H9 (cell line): ENCODE measurements around the gene RAP1GAP2. TPM values are rescaled to one million over a fixed set of nuclear protein-coding genes. Genes with fewer than 3 reads are reported as not detected.

Experiments used
- DNase-seq: peaks from one replicate; pipeline ENCODE4 v3.0.0-alpha.2; 2017
- H2AFZ ChIP-seq: one replicate; pipeline ENCODE4 v1.6.1; 2013; ENCODE audit warnings: mild to moderate bottlenecking, low read length, control low read depth, moderate library complexity
- H2AK5ac ChIP-seq: 2 replicates; pipeline ENCODE4 v1.6.1; 2013; ENCODE audit warnings: low read length, control low read depth, mixed read lengths; ENCODE audit not compliant: insufficient read length
- H2BK120ac ChIP-seq: one replicate; pipeline ENCODE4 v1.6.1; 2013; ENCODE audit warnings: low read depth, mild to moderate bottlenecking, low read length, control low read depth, inconsistent platforms; ENCODE audit not compliant: poor library complexity, severe bottlenecking
- H2BK12ac ChIP-seq: 2 replicates; pipeline ENCODE4 v1.6.1; 2013; ENCODE audit warnings: low read length, control low read depth, mixed read lengths, low read depth; ENCODE audit not compliant: insufficient read length
- H2BK15ac ChIP-seq: 2 replicates; pipeline ENCODE4 v1.6.1; 2013; ENCODE audit warnings: low read depth, low read length, control low read depth
- H2BK20ac ChIP-seq: one replicate; pipeline ENCODE4 v1.6.1; 2013; ENCODE audit warnings: low read depth, mild to moderate bottlenecking, low read length, control low read depth, inconsistent platforms; ENCODE audit not compliant: poor library complexity, severe bottlenecking
- H2BK5ac ChIP-seq: 2 replicates; pipeline ENCODE4 v1.6.1; 2013; ENCODE audit warnings: low read length, control low read depth, mixed read lengths; ENCODE audit not compliant: insufficient read length
- H3K14ac ChIP-seq: 2 replicates; pipeline ENCODE4 v1.6.1; 2013; ENCODE audit warnings: low read length, control low read depth; ENCODE audit not compliant: insufficient read depth
- H3K18ac ChIP-seq: 2 replicates; pipeline ENCODE4 v1.6.1; 2013; ENCODE audit warnings: low read depth, mild to moderate bottlenecking, mixed read lengths, low read length, control low read depth; ENCODE audit not compliant: insufficient read length
- H3K23ac ChIP-seq: 2 replicates; pipeline ENCODE4 v1.6.1; 2013; ENCODE audit warnings: low read length, control low read depth, mixed read lengths, low read depth; ENCODE audit not compliant: insufficient read length
- H3K23me2 ChIP-seq: 2 replicates; pipeline ENCODE4 v1.6.1; 2013; ENCODE audit warnings: low read depth, mild to moderate bottlenecking, mixed read lengths, low read length, control low read depth; ENCODE audit not compliant: insufficient read length, poor library complexity, severe bottlenecking
- H3K27ac ChIP-seq: 2 replicates; pipeline ENCODE4 v1.5.1; 2013; ENCODE audit warnings: low read length, control low read depth, mixed read lengths, low read depth; ENCODE audit not compliant: insufficient read length
- H3K27me3 ChIP-seq: 2 replicates; pipeline ENCODE4 v1.6.1; 2013; ENCODE audit warnings: low read length, control low read depth, inconsistent platforms; ENCODE audit not compliant: insufficient read depth
- H3K4ac ChIP-seq: 2 replicates; pipeline ENCODE4 v1.6.1; 2013; ENCODE audit warnings: low read depth, mild to moderate bottlenecking, control low read depth, inconsistent platforms, low read length, moderate library complexity
- H3K4me1 ChIP-seq: 2 replicates; pipeline ENCODE4 v1.6.1; 2013; ENCODE audit warnings: low read length, control low read depth, inconsistent platforms; ENCODE audit not compliant: insufficient read depth
- H3K4me2 ChIP-seq: 2 replicates; pipeline ENCODE4 v1.6.1; 2013; ENCODE audit warnings: low read length, control low read depth, mixed read lengths; ENCODE audit not compliant: insufficient read length, insufficient read depth
- H3K56ac ChIP-seq: 2 replicates; pipeline ENCODE4 v1.6.1; 2013; ENCODE audit warnings: low read depth, mild to moderate bottlenecking, mixed read lengths, low read length, control low read depth; ENCODE audit not compliant: insufficient read length
- H3K79me1 ChIP-seq: 2 replicates; pipeline ENCODE4 v1.6.1; 2013; ENCODE audit warnings: low read depth, mild to moderate bottlenecking, moderate library complexity, low read length, control low read depth, inconsistent platforms; ENCODE audit not compliant: insufficient read depth, poor library complexity, severe bottlenecking
- H3K79me2 ChIP-seq: 2 replicates; pipeline ENCODE4 v1.6.1; 2013; ENCODE audit warnings: low read length, control low read depth, inconsistent platforms; ENCODE audit not compliant: insufficient read depth
- H3K9ac ChIP-seq: 2 replicates; pipeline ENCODE4 v1.6.1; 2013; ENCODE audit warnings: low read length, control low read depth, mixed read lengths; ENCODE audit not compliant: insufficient read length; ENCODE audit errors: extremely low read depth
- H3K9me3 ChIP-seq: one replicate; pipeline ENCODE4 v1.6.1; 2013; ENCODE audit warnings: low read depth, low read length, inconsistent platforms; ENCODE audit not compliant: control insufficient read depth
- H3T11ph ChIP-seq: one replicate; pipeline ENCODE4 v1.6.1; 2013; ENCODE audit warnings: mild to moderate bottlenecking, low read length, control low read depth, inconsistent platforms
- H4K20me1 ChIP-seq: one replicate; pipeline ENCODE4 v1.6.1; 2013; ENCODE audit not compliant: control insufficient read depth, insufficient read length, insufficient read depth
- H4K5ac ChIP-seq: 2 replicates; pipeline ENCODE4 v1.6.1; 2013; ENCODE audit warnings: low read depth, mild to moderate bottlenecking, mixed read lengths, low read length, control low read depth; ENCODE audit not compliant: insufficient read length
- H4K8ac ChIP-seq: replicated peaks from 2 replicates; pipeline ENCODE4 v1.6.1; 2013; ENCODE audit warnings: low read length, control low read depth, mixed read lengths, low read depth; ENCODE audit not compliant: insufficient read length
- H4K91ac ChIP-seq: 2 replicates; pipeline ENCODE4 v1.6.1; 2013; ENCODE audit warnings: low read depth, mild to moderate bottlenecking, moderate library complexity, mixed read lengths, low read length, control low read depth; ENCODE audit not compliant: insufficient read length
- H3K27ac Mint-ChIP-seq, 3 experiments: 2 replicates in 2 of 3; 3 replicates in 1 of 3; pipeline ENCODE4 v1.8.0; 2020 to 2021; ENCODE audit warnings: mixed read lengths in 3 of 3, mild to moderate bottlenecking in 1 of 3, moderate library complexity in 1 of 3
- H3K27me3 Mint-ChIP-seq: 2 replicates; pipeline ENCODE4 v1.8.0; 2021; ENCODE audit warnings: low read depth, mild to moderate bottlenecking, moderate library complexity, mixed read lengths
- H3K36me3 Mint-ChIP-seq, 3 experiments: 2 replicates in 2 of 3; 3 replicates in 1 of 3; pipeline ENCODE4 v1.8.0; 2020 to 2021; ENCODE audit warnings: low read depth in 3 of 3, mixed read lengths in 3 of 3; ENCODE audit not compliant: insufficient read depth in 1 of 3
- H3K4me1 Mint-ChIP-seq, 2 experiments: 2 replicates each; pipeline ENCODE4 v1.8.0; 2020; ENCODE audit warnings: mixed read lengths in 2 of 2
- H3K4me3 Mint-ChIP-seq, 2 experiments: 2 replicates in 1 of 2; 3 replicates in 1 of 2; pipeline ENCODE4 v1.8.0; 2020 to 2021; ENCODE audit warnings: mild to moderate bottlenecking in 2 of 2, mixed read lengths in 2 of 2, moderate library complexity in 1 of 2
- H3K9me3 Mint-ChIP-seq, 2 experiments: 2 replicates in 1 of 2; 3 replicates in 1 of 2; pipeline ENCODE4 v1.8.0; 2020; ENCODE audit warnings: mild to moderate bottlenecking in 2 of 2, mixed read lengths in 2 of 2, moderate library complexity in 1 of 2
- CTCF ChIP-seq: fragments of 200-600 bp; sonication (generic); conservative IDR thresholded peaks from 3 replicates; pipeline ENCODE4 v1.8.0; 2021; ENCODE audit warnings: antibody characterized with exemption, mild to moderate bottlenecking
- WGBS: extraction: QIAGEN DNeasy Blood & Tissue Kit; methylation state at CpG from one replicate; pipeline ENCODE4 v1.1.7; 2013; ENCODE audit warnings: missing lambda C conversion rate, low lambda C conversion rate, mixed read lengths; ENCODE audit not compliant: insufficient read length; ENCODE audit errors: extremely low coverage; 5-methylcytosine and 5-hydroxymethylcytosine counted together
- total RNA-seq: library from RNA; stranded (reverse); gene quantifications from 2 replicates; pipeline ENCODE4 v1.2.1, GENCODE V29; 2021

RAP1GAP2 gene
- total RNA-seq, 1 experiment from 2014 or later, result 33.8 TPM

DNA sequence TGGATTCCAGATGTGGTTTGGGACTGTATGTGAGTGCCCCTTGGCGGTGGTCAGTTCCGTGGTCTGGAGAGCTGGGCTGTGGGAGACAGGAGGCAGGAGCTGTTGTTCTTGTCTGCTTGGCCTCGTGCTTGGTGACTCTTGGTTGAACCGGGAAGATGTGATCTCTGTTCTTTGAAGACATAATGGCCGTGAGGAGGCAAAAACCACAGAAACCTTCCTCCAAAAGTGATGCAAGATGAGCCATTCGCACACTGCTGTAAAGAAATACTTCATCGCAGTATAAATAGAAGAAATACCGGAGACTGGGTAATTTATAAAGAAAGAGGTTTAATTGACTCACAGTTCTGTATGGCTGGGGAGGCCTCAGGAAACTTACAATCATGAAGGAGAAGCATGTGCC lies 128.8 kb downstream of the RAP1GAP2 start:
- Histone ChIP-seq H4K8ac (no peak overlapping the region), H3K14ac (no peak overlapping the region), H4K91ac (no peak overlapping the region), H2AK5ac (no peak overlapping the region), H3K56ac (no peak overlapping the region), H3K18ac (no peak overlapping the region), H3K4me2 (no peak overlapping the region), H4K5ac (no peak overlapping the region), H3K9me3 (no peaks in the 10 kb centered on the region), H3K27ac (no peak overlapping the region), H3K27me3 (no peaks in the 10 kb centered on the region), H2BK15ac (no peak overlapping the region), H3K79me2 (no peaks in the 10 kb centered on the region; the same call in 1 of the 2 replicates), H4K20me1 (no peaks in the 10 kb centered on the region), H3K4ac (no peak overlapping the region), H3K79me1 (no peaks in the 10 kb centered on the region), H3T11ph (no peak overlapping the region), H2BK120ac (no peak overlapping the region), H3K9ac (no peak overlapping the region), H2BK5ac (no peak overlapping the region), H3K23ac (no peak overlapping the region), H2BK20ac (no peak overlapping the region), H2AFZ (no peak overlapping the region), H2BK12ac (no peak overlapping the region), H3K23me2 (no peaks in the 10 kb centered on the region), H3K4me1 (peaks cover 6% of the 10 kb centered on the region; the same call in 1 of the 2 replicates)
- TF ChIP-seq CTCF, result no peak
- no peaks in the 10 kb centered on the region for H3K9me3 Mint-ChIP-seq
- peaks cover 2 to 18% (median 12%) of the 10 kb centered on the region in 3 experiments; a peak in 6 of 7 replicates for H3K36me3 Mint-ChIP-seq
- no peaks in the 10 kb centered on the region; the same call in 1 of the 2 replicates for H3K27me3 Mint-ChIP-seq
- peaks cover 28 to 29% of the 10 kb centered on the region in 2 experiments for H3K4me1 Mint-ChIP-seq
- DNase-seq, result no peak
- no peak overlapping the region for H3K4me3 Mint-ChIP-seq
- no CpG with 5 or more reads among the region's 8 CpGs for WGBS
- peak overlapping the region in 1 of 3 experiments; percentile 87; a peak in 3 of 7 replicates for H3K27ac Mint-ChIP-seq
